Gastroesophageal sphincter (tissue), 3 donors: Measurements from ENCODE around the gene C1R.

ENCODE experiments used
- POLR2A ChIP-seq, 2 donors: fragments of 450-650 bp; IDR thresholded peaks; one replicate each; pipeline ENCODE4 v1.6.1; 2017; ENCODE audit warnings: antibody characterized with exemption in 2 of 2, mild to moderate bottlenecking in 2 of 2, moderate library complexity in 1 of 2
- POLR2AphosphoS5 ChIP-seq: sonication (generic); formaldehyde crosslinking; IDR thresholded peaks from one replicate; pipeline ENCODE4 v1.6.1; 2017; ENCODE audit warnings: antibody characterized with exemption
- TF ChIP-seq, protein P1 (sequence below), 4 experiments: fragments of 200-600 bp in 2 of 4; fragments of 450-650 bp in 2 of 4; sonication (generic) in 1 of 4; IDR thresholded peaks; one replicate each; pipeline ENCODE4 v1.5.1; 2017 to 2019; ENCODE audit warnings: antibody characterized with exemption in 4 of 4, mild to moderate bottlenecking in 2 of 4, moderate library complexity in 2 of 4

DNA sequence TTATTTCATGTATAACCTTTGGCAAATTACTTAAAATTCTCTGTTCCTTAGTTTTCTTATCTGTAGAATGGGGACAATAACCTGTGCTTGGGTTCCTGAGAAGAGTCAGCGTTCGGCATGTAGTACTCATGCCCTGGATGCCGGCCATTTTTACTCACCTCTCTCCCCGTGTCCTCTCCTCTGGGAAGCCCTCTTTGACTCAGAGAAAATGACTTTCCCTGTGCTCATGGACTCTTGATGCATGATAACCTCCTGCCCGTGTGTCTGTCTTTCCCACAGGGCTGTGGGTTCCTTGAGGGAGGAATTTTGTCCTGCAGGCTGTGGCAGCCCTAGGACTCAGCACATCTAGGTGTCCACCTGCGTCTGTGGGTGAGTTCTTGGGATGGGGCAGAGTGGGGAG, 22.6 kb upstream of the C1R start:
- TF ChIP-seq, protein P1, sequence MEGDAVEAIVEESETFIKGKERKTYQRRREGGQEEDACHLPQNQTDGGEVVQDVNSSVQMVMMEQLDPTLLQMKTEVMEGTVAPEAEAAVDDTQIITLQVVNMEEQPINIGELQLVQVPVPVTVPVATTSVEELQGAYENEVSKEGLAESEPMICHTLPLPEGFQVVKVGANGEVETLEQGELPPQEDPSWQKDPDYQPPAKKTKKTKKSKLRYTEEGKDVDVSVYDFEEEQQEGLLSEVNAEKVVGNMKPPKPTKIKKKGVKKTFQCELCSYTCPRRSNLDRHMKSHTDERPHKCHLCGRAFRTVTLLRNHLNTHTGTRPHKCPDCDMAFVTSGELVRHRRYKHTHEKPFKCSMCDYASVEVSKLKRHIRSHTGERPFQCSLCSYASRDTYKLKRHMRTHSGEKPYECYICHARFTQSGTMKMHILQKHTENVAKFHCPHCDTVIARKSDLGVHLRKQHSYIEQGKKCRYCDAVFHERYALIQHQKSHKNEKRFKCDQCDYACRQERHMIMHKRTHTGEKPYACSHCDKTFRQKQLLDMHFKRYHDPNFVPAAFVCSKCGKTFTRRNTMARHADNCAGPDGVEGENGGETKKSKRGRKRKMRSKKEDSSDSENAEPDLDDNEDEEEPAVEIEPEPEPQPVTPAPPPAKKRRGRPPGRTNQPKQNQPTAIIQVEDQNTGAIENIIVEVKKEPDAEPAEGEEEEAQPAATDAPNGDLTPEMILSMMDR (IDR thresholded peaks at IDR 0.05): no peak
- no peak for TF ChIP-seq POLR2AphosphoS5
- no peak for TF ChIP-seq POLR2A (IDR thresholded peaks at IDR 0.05)
